ENCODE data around the gene PRKCZ. TPM values are rescaled to one million over a fixed set of nuclear protein-coding genes. Genes with fewer than 3 reads are reported as not detected.

The PRKCZ gene
- total RNA-seq, 1 donor from 2014 or later: 55.5 TPM

- Mint-ChIP-seq H3K4me1 (peaks cover 8% of the 10 kb centered on the region), H3K36me3 (peaks cover 26% of the 10 kb centered on the region), H3K9me3 (peaks cover 6% of the 10 kb centered on the region), H3K4me3 (no peak overlapping the region), H3K27ac (no peak overlapping the region), H3K27me3 (ENCODE audit: low read depth) (no peaks in the 10 kb centered on the region)
- no peak for TF ChIP-seq CTCF (IDR thresholded peaks at IDR 0.05; ENCODE audit: unreplicated experiment)
- no peak for DNase-seq (ENCODE audit: low spot score in 2 of 2, unreplicated experiment in 2 of 2)
Measured at GRCh38 chr1:2099886-2100779, 49.9 kb downstream of the PRKCZ start.

GRCh38 chr1:2100780-2101108 is 50.5 kb downstream of the PRKCZ start:
- Mint-ChIP-seq H3K27ac (no peak overlapping the region), H3K36me3 (peaks cover 26% of the 10 kb centered on the region), H3K4me3 (no peak overlapping the region), H3K27me3 (ENCODE audit: low read depth) (no peaks in the 10 kb centered on the region), H3K9me3 (peaks cover 6% of the 10 kb centered on the region), H3K4me1 (peaks cover 8% of the 10 kb centered on the region)
- TF ChIP-seq CTCF (IDR thresholded peaks at IDR 0.05; ENCODE audit: unreplicated experiment): no peak
- no peak for DNase-seq (ENCODE audit: low spot score in 2 of 2, unreplicated experiment in 2 of 2)

- TF ChIP-seq CTCF (IDR thresholded peaks at IDR 0.05; ENCODE audit: unreplicated experiment): no peak
- no peak for DNase-seq (ENCODE audit: low spot score in 2 of 2, unreplicated experiment in 2 of 2)
- Mint-ChIP-seq H3K4me3 (no peak overlapping the region), H3K4me1 (peaks cover 8% of the 10 kb centered on the region), H3K9me3 (peaks cover 6% of the 10 kb centered on the region), H3K27me3 (ENCODE audit: low read depth) (no peaks in the 10 kb centered on the region), H3K27ac (no peak overlapping the region), H3K36me3 (peaks cover 20% of the 10 kb centered on the region)
Measured at GRCh38 chr1:2101531-2101930, 51.3 kb downstream of the PRKCZ start.

- H3K9me3 Mint-ChIP-seq: peaks cover 6% of the 10 kb centered on the region
- H3K27ac Mint-ChIP-seq: no peak overlapping the region
- DNase-seq (ENCODE audit: low spot score in 2 of 2, unreplicated experiment in 2 of 2): no peak
- H3K4me3 Mint-ChIP-seq: no peak overlapping the region
- peaks cover 8% of the 10 kb centered on the region for H3K4me1 Mint-ChIP-seq
- TF ChIP-seq CTCF (IDR thresholded peaks at IDR 0.05; ENCODE audit: unreplicated experiment): no peak
- H3K27me3 Mint-ChIP-seq (ENCODE audit: low read depth): no peaks in the 10 kb centered on the region
- peaks cover 20% of the 10 kb centered on the region for H3K36me3 Mint-ChIP-seq
Measured at GRCh38 chr1:2101946-2102345, 51.7 kb downstream of the PRKCZ start.

- DNase-seq (ENCODE audit: low spot score in 2 of 2, unreplicated experiment in 2 of 2): no peak
- no peak overlapping the region for H3K4me3 Mint-ChIP-seq
- no peak for TF ChIP-seq CTCF (IDR thresholded peaks at IDR 0.05; ENCODE audit: unreplicated experiment)
- H3K9me3 Mint-ChIP-seq: peaks cover 4% of the 10 kb centered on the region
- H3K27ac Mint-ChIP-seq: no peak overlapping the region
- peaks cover 8% of the 10 kb centered on the region for H3K4me1 Mint-ChIP-seq
- no peaks in the 10 kb centered on the region for H3K27me3 Mint-ChIP-seq (ENCODE audit: low read depth)
- peaks cover 18% of the 10 kb centered on the region for H3K36me3 Mint-ChIP-seq
Measured at GRCh38 chr1:2102753-2103152, 52.5 kb downstream of the PRKCZ start.
